ENCODE data around the gene MAVS.

Gene MAVS

GRCh38 chr20:3846740-3847428 is at the start of gene MAVS:
Gene MAVS (plus strand): TSS chr20:3846834. CDS start chr20:3854625, 7,791 bp downstream.
- H3K4me3 ChIP-seq (ENCODE audit: control insufficient read depth, low read depth, low read length) = peak within 1 kb of the TSS; percentile 84
- TF ChIP-seq CTCF (IDR thresholded peaks at IDR 0.05; ENCODE audit: control insufficient read depth, insufficient read depth, low read depth, low read length, missing control alignments) = no peak
- DNase-seq (ENCODE audit: low read depth) = no peak

GRCh38 chr20:3797226-3797545 is 49.4 kb upstream of the MAVS start:
- TF ChIP-seq CTCF (IDR thresholded peaks at IDR 0.05; ENCODE audit: control insufficient read depth, insufficient read depth, low read depth, low read length, missing control alignments) = no peak
- H3K4me3 ChIP-seq (ENCODE audit: control insufficient read depth, low read depth, low read length) = peak overlapping the region; percentile 79
- no peak for DNase-seq (ENCODE audit: low read depth)

- H3K4me3 ChIP-seq (ENCODE audit: control insufficient read depth, low read depth, low read length) = peak overlapping the region; percentile 79
- no peak for TF ChIP-seq CTCF (IDR thresholded peaks at IDR 0.05; ENCODE audit: control insufficient read depth, insufficient read depth, low read depth, low read length, missing control alignments)
- DNase-seq (ENCODE audit: low read depth) = no peak
Measured at GRCh38 chr20:3797592-3798372, 48.9 kb upstream of the MAVS start.

GRCh38 chr20:3798373-3798768 is 48.3 kb upstream of the MAVS start:
- no peak for DNase-seq (ENCODE audit: low read depth)
- no peak overlapping the region; the same call in 1 of the 2 replicates for H3K4me3 ChIP-seq (ENCODE audit: control insufficient read depth, low read depth, low read length)
- no peak for TF ChIP-seq CTCF (IDR thresholded peaks at IDR 0.05; ENCODE audit: control insufficient read depth, insufficient read depth, low read depth, low read length, missing control alignments)

DNA sequence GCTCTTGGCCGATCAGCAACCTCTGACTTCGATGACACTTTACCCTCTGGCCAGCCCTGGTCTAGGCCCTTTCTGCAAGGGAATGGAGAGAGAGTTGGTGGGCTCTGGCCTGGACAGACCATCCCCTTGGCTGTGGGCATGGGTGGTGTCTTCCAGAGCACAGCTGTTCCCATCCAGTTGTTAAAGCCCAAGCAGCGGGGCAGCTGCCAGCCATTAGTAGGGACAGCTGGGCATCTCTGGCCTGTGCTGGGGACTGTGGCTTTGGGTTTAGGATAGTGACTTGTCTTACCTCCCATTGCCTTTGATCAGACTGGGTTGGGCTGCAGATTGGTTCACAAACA is 47.8 kb upstream of the MAVS start:
- no peak for TF ChIP-seq CTCF (IDR thresholded peaks at IDR 0.05; ENCODE audit: control insufficient read depth, insufficient read depth, low read depth, low read length, missing control alignments)
- H3K4me3 ChIP-seq (ENCODE audit: control insufficient read depth, low read depth, low read length) = no peak overlapping the region
- no peak for DNase-seq (ENCODE audit: low read depth)

DNA sequence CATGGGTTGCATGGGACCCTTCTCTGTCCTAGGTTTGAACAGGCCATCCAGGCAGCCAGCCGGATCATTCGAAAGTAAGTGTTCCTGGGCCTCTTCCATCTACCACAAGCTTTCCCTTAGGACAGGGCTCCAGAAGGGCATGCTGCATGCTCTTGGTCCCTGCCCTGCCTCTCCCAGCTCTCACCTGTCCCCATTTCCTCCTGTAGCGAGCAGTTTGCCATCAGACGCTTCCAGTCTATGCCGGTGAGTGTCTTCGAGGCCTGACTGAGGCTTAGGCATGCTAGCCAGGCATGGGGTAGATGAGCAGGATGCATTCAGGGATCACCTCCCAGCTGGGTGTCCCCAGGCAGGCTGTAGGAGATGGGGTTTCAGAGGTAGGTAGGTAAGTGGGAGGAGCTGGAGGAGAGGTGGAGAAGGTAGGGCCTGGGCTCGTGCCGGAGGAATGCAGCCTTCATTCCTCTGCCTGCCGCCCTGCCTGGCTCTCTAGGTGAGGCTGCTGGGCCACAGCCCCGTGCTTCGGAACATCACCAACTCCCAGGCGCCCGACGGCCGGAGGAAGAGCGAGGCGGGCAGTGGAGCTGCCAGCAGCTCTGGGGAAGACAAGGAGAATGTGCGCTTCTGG is 46.3 kb upstream of the MAVS start:
- H3K4me3 ChIP-seq (ENCODE audit: control insufficient read depth, low read depth, low read length) = no peak overlapping the region
- DNase-seq (ENCODE audit: low read depth) = no peak

More for the DNA sequence above, 46.3 kb upstream of the MAVS start:
- no peak for TF ChIP-seq CTCF (IDR thresholded peaks at IDR 0.05; ENCODE audit: control insufficient read depth, insufficient read depth, low read depth, low read length, missing control alignments)
